ENCODE measurements around the gene PARK7.
A peak's percentile ranks its signal among the peaks of the same experiment; 100 is the strongest.

PARK7 gene

DNA sequence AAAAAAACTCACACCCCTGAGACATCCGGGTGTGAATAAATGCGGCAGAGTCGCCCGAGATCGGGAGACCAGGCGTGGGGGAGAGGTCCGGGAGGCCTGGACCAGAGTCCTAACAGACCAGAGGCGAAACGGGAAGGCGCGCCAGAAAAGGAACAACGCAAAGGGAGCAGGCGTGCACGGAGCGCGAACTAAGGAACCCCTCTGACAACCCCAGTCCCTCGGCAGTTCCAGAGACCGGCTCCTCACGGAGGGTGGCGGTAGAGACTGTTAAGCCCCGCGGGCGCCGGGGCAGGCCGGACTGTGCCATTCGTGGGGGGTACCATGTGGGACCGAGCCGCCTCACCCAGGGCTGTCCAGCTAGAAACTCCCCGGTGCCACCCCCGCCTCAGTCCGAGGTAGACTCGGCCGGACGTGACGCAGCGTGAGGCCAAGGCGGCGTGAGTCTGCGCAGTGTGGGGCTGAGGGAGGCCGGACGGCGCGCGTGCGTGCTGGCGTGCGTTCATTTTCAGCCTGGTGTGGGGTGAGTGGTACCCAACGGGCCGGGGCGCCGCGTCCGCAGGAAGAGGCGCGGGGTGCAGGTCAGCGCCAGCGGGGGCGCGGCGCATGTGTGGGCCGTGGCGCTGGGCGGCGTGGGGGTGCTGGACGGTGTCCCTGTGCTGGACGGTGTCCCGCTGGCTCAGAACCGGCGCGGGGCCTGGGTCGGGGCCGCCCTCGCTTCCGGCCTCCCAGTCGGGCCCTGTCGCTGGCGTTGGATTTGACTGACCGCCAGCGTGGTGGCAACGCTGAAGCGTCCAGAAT lies at the start of gene PARK7:
TSS of gene PARK7 (plus strand) at position 496 of the 798 bp plus-strand sequence. CDS start 1,075 bp downstream, outside the sequence.
- Histone ChIP-seq H3K9ac (ENCODE audit: low read length) (peak within 1 kb of the TSS; percentile 99), H3K27ac (ENCODE audit: low read depth, low read length, poor library complexity, severe bottlenecking) (peak within 1 kb of the TSS; percentile 73), H2AFZ (ENCODE audit: low read length) (0 out of 2 replicates have a peak within 1 kb of the TSS, but pooled peaks have one; percentile 81), H3K4me1 (ENCODE audit: insufficient read depth, low read length, severe bottlenecking) (peaks cover 23% of the 10 kb centered on the region), H3K27me3 (ENCODE audit: insufficient read depth, low read length) (no peaks in the 10 kb centered on the region), H3K36me3 (ENCODE audit: insufficient read depth, low read length) (peaks cover 37% of the 10 kb centered on the region), H4K20me1 (ENCODE audit: insufficient read depth, low read length) (no peaks in the 10 kb centered on the region), H3K9me2 (ENCODE audit: low read depth, low read length) (no peaks in the 10 kb centered on the region), H3K4me3 (ENCODE audit: low read depth, low read length, poor library complexity, severe bottlenecking) (peak within 1 kb of the TSS; percentile 99), H3K9me3 (ENCODE audit: low read length) (no peaks in the 10 kb centered on the region), H3K79me2 (ENCODE audit: insufficient read depth, low read length) (peaks cover 18% of the 10 kb centered on the region), H3K4me2 (ENCODE audit: low read length) (peak within 1 kb of the TSS; percentile 99), H3F3A (ENCODE audit: insufficient read depth, low read length) (no peaks in the 10 kb centered on the region)
- no peak for TF ChIP-seq EZH2 (IDR thresholded peaks at IDR 0.05; ENCODE audit: borderline replicate concordance, low read length)
- TF ChIP-seq, protein P1, sequence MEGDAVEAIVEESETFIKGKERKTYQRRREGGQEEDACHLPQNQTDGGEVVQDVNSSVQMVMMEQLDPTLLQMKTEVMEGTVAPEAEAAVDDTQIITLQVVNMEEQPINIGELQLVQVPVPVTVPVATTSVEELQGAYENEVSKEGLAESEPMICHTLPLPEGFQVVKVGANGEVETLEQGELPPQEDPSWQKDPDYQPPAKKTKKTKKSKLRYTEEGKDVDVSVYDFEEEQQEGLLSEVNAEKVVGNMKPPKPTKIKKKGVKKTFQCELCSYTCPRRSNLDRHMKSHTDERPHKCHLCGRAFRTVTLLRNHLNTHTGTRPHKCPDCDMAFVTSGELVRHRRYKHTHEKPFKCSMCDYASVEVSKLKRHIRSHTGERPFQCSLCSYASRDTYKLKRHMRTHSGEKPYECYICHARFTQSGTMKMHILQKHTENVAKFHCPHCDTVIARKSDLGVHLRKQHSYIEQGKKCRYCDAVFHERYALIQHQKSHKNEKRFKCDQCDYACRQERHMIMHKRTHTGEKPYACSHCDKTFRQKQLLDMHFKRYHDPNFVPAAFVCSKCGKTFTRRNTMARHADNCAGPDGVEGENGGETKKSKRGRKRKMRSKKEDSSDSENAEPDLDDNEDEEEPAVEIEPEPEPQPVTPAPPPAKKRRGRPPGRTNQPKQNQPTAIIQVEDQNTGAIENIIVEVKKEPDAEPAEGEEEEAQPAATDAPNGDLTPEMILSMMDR (IDR thresholded peaks at IDR 0.05; ENCODE audit: low read length), result peak; percentile 32

DNA sequence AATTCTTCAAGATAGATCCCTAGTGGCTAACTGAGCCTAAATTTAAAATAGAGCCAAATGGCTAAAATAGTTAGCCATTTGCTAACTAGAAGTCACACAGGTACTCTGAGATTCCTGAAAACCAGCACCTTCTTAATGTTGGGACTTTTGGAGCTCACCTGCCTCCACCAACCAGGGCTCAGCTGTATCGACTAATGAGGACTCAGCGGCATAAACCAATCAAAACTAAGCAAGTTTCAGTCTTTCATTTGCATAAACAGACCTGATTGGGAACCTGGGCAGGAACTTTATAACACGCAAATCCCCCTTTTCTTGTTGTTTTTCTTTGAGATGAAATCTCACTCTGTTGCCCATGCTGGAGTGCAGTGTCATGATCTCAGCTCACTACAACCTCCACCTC lies 49.4 kb upstream of the PARK7 start:
- no peak overlapping the region for H3K4me2 ChIP-seq (ENCODE audit: low read length)
- no peak overlapping the region for H2AFZ ChIP-seq (ENCODE audit: low read length)
- H3K27ac ChIP-seq (ENCODE audit: low read depth, low read length, poor library complexity, severe bottlenecking), result no peak overlapping the region
- H3K79me2 ChIP-seq (ENCODE audit: insufficient read depth, low read length), result no peaks in the 10 kb centered on the region
- no peaks in the 10 kb centered on the region for H3K9me3 ChIP-seq (ENCODE audit: low read length)
- no peaks in the 10 kb centered on the region for H3K36me3 ChIP-seq (ENCODE audit: insufficient read depth, low read length)
- H4K20me1 ChIP-seq (ENCODE audit: insufficient read depth, low read length), result no peaks in the 10 kb centered on the region
- no peaks in the 10 kb centered on the region for H3K4me1 ChIP-seq (ENCODE audit: insufficient read depth, low read length, severe bottlenecking)
- no peaks in the 10 kb centered on the region for H3K27me3 ChIP-seq (ENCODE audit: insufficient read depth, low read length)
- no peak overlapping the region for H3K4me3 ChIP-seq (ENCODE audit: low read depth, low read length, poor library complexity, severe bottlenecking)
- no peaks in the 10 kb centered on the region for H3F3A ChIP-seq (ENCODE audit: insufficient read depth, low read length)
- no peaks in the 10 kb centered on the region for H3K9me2 ChIP-seq (ENCODE audit: low read depth, low read length)
- no peak overlapping the region for H3K9ac ChIP-seq (ENCODE audit: low read length)
- TF ChIP-seq EZH2 (IDR thresholded peaks at IDR 0.05; ENCODE audit: borderline replicate concordance, low read length), result no peak
- TF ChIP-seq, protein P1 (IDR thresholded peaks at IDR 0.05; ENCODE audit: low read length), result no peak

DNA sequence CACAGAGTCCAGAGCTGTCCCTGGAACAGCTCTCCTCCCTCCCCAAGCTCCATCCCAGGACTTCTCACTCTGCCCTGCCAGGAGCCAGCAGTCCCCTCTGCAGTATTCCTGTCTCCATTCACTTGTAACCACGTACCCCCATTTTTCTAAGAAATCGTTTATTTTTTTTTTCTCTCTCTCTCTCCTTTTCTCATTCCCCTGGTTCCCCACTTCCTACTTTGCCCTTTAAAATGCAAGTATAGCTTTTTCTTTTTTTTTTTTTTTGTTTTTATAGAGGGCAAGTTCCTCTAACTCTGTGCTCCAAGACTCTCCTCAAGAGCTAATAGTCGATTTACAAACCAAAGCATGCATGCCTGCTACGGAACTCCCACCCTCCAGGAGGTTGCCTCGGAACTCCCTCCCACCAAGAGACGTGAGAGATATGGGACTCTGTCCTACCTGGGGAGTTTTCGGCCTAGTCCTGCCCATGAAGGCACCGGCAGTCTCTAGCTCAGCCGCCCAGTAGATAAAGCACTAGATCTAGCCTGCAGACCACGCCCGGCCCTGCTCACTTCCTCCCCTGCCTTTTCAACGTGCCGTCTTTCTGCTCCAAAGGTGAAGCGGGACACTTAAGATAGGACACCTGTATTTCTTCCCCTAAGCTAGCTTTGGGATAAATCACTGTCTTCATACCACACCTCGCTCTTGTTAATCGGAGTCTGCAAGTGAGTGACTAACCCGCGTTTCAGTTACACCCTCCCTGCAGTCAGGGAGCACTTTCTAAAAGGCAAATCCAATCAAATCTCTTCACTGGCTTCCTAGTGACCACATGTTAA lies 48.6 kb upstream of the PARK7 start:
- Histone ChIP-seq H3K9me3 (ENCODE audit: low read length) (no peaks in the 10 kb centered on the region), H3K27ac (ENCODE audit: low read depth, low read length, poor library complexity, severe bottlenecking) (no peak overlapping the region), H3K27me3 (ENCODE audit: insufficient read depth, low read length) (no peaks in the 10 kb centered on the region), H3K4me3 (ENCODE audit: low read depth, low read length, poor library complexity, severe bottlenecking) (no peak overlapping the region), H3K79me2 (ENCODE audit: insufficient read depth, low read length) (no peaks in the 10 kb centered on the region), H3K4me1 (ENCODE audit: insufficient read depth, low read length, severe bottlenecking) (no peaks in the 10 kb centered on the region), H4K20me1 (ENCODE audit: insufficient read depth, low read length) (no peaks in the 10 kb centered on the region), H2AFZ (ENCODE audit: low read length) (no peak overlapping the region), H3K9me2 (ENCODE audit: low read depth, low read length) (no peaks in the 10 kb centered on the region), H3K4me2 (ENCODE audit: low read length) (no peak overlapping the region), H3F3A (ENCODE audit: insufficient read depth, low read length) (no peaks in the 10 kb centered on the region), H3K36me3 (ENCODE audit: insufficient read depth, low read length) (no peaks in the 10 kb centered on the region), H3K9ac (ENCODE audit: low read length) (no peak overlapping the region)
- TF ChIP-seq EZH2 (IDR thresholded peaks at IDR 0.05; ENCODE audit: borderline replicate concordance, low read length), result no peak
- TF ChIP-seq, protein P1 (IDR thresholded peaks at IDR 0.05; ENCODE audit: low read length), result no peak
